ENCODE measurements around the gene CPPED1. TPM values are rescaled to one million over a fixed set of nuclear protein-coding genes. Genes with fewer than 3 reads are reported as not detected.
A peak's percentile ranks its signal among the peaks of the same experiment; 100 is the strongest.

Gene CPPED1
- total RNA-seq, 1 experiment from 2014 or later: 63.2 TPM

GRCh38 chr16:12637002-12637401, 166.7 kb downstream of the CPPED1 start:
- in situ Hi-C loops (cut with HindIII; ENCODE audit: low pct_unique_long_range_greater_than_20kb, low sequenced_read_pairs): no loop called here
- no peak for DNase-seq (ENCODE audit: low read depth)

DNA sequence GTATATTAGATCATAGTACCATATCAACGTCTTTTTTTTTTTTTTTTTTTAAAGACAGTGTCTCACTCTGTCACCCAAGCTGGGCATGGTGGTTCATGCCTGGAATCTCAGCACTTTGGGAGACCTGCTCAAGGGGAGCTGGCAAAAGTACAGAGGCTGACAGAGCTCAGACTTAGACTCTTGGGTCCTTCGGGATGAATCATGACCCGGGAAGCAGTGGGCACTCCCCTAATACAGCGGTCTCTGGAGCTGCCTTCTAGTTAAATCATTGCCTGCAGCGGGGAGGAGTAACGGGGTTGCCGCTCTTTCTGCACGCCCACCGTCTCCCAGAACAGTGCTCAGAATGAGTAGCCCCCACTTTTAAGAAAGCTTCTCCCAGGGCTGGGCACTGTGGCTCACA, 174.4 kb downstream of the CPPED1 start:
- in situ Hi-C loops (cut with HindIII; ENCODE audit: low pct_unique_long_range_greater_than_20kb, low sequenced_read_pairs): no loop called here

DNA sequence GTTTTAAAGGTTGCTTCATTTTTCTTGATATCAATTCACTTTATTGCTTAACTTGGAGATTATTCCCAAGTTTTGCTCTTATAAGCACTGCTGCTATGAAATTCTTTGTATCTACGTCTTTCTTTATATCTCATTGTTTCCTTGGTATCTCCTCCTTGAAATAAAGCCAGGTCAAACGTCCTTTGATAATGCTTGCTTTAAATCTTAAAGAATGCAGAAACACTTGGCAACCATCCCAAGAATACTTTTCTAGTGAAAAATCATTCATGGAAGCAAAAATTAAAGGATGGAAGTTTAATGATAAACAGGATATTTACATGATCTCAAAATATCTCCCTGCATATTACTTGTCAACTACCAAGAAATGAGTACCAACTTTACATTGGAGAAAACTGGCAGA, 175.2 kb downstream of the CPPED1 start:
- in situ Hi-C loops (cut with HindIII; ENCODE audit: low pct_unique_long_range_greater_than_20kb, low sequenced_read_pairs): no loop called here
- DNase-seq (ENCODE audit: low read depth): no peak

More for the DNA sequence above, 174.4 kb downstream of the CPPED1 start:
- DNase-seq (ENCODE audit: low read depth): no peak

- in situ Hi-C loops (cut with HindIII; ENCODE audit: low pct_unique_long_range_greater_than_20kb, low sequenced_read_pairs): no loop called here
- DNase-seq (ENCODE audit: low read depth): no peak
Observed at GRCh38 chr16:12627394-12627793, 176.3 kb downstream of the CPPED1 start.

- no peak for DNase-seq (ENCODE audit: low read depth)
- in situ Hi-C loops (cut with HindIII; ENCODE audit: low pct_unique_long_range_greater_than_20kb, low sequenced_read_pairs): no loop called here
Observed at GRCh38 chr16:12626411-12626810, 177.3 kb downstream of the CPPED1 start.

DNA sequence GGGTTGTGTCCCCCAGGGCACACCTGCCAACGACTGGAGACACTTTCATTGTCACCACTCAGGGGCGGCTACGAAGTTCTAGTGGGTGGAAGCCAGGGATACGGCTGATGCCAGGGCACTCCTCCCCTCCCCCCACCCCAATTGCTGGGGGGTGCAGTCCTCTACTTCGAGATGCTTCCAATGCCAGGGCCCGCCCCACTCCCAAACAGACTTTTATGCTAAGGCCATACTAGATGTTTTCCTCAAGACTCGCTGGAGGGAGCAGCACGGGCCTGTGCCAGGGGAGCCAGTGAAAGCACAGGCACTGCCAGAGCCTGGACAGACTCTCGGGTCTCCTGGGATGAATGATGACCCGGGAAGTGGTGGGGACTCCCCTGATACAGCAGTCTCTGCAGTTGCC, 178.0 kb downstream of the CPPED1 start:
- no peak for DNase-seq (ENCODE audit: low read depth)
- in situ Hi-C loops (cut with HindIII; ENCODE audit: low pct_unique_long_range_greater_than_20kb, low sequenced_read_pairs): no loop called here

DNA sequence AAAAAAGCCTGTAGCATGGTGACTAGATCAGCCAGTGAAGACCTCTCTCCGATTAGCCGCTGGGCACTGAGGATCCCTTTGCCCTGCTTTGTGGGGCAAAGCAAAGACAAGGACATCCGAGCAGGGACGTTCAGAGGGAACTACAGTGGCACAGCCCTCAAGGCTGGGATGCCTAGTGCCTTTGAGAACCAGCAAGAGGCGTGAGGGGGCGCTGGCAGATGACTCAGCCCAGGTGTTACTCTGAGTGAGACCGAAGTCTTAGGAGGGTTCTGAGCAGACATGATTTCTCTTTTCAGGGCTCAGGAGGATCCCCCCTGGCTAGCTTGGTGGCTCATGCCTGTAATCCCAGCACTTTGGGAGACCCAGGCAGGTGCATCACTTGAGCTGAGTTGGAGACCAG, 178.6 kb downstream of the CPPED1 start:
- in situ Hi-C loops (cut with HindIII; ENCODE audit: low pct_unique_long_range_greater_than_20kb, low sequenced_read_pairs): no loop called here
- no peak for DNase-seq (ENCODE audit: low read depth)

- DNase-seq (ENCODE audit: low read depth): no peak
- in situ Hi-C loops (cut with HindIII; ENCODE audit: low pct_unique_long_range_greater_than_20kb, low sequenced_read_pairs): no loop called here
Observed at GRCh38 chr16:12620150-12620549, 183.5 kb downstream of the CPPED1 start.

DNA sequence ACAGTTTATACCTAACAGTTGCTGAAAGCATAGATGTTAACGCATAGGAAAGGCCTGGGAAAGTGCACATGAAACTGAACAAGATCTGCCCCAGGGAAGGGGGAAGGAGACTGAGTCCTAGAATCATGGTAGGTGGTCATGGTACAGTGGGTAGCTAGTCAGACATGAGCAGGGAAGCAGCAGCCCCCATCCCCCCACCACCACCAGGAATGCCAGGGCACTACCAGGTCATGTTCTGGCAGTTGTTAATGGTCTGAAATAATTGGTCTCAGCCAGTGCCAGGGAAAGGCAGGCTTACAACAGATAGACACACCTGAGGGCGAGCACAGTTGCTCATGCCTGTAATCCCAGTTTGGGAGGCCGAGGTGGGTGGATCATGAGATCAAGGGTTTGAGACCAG, 185.2 kb downstream of the CPPED1 start:
- in situ Hi-C loops (cut with HindIII; ENCODE audit: low pct_unique_long_range_greater_than_20kb, low sequenced_read_pairs): no loop called here
- peak; percentile 76 for DNase-seq (ENCODE audit: low read depth)

GRCh38 chr16:12617401-12617819, 186.3 kb downstream of the CPPED1 start:
- DNase-seq (ENCODE audit: low read depth): no peak
- in situ Hi-C loops (cut with HindIII; ENCODE audit: low pct_unique_long_range_greater_than_20kb, low sequenced_read_pairs): no loop called here

- DNase-seq (ENCODE audit: low read depth): no peak
- in situ Hi-C loops (cut with HindIII; ENCODE audit: low pct_unique_long_range_greater_than_20kb, low sequenced_read_pairs): no loop called here
Observed at GRCh38 chr16:12614662-12615278, 188.9 kb downstream of the CPPED1 start.

GRCh38 chr16:12613992-12614661, 189.6 kb downstream of the CPPED1 start:
- no peak for DNase-seq (ENCODE audit: low read depth)
- in situ Hi-C loops (cut with HindIII; ENCODE audit: low pct_unique_long_range_greater_than_20kb, low sequenced_read_pairs): no loop called here

DNA sequence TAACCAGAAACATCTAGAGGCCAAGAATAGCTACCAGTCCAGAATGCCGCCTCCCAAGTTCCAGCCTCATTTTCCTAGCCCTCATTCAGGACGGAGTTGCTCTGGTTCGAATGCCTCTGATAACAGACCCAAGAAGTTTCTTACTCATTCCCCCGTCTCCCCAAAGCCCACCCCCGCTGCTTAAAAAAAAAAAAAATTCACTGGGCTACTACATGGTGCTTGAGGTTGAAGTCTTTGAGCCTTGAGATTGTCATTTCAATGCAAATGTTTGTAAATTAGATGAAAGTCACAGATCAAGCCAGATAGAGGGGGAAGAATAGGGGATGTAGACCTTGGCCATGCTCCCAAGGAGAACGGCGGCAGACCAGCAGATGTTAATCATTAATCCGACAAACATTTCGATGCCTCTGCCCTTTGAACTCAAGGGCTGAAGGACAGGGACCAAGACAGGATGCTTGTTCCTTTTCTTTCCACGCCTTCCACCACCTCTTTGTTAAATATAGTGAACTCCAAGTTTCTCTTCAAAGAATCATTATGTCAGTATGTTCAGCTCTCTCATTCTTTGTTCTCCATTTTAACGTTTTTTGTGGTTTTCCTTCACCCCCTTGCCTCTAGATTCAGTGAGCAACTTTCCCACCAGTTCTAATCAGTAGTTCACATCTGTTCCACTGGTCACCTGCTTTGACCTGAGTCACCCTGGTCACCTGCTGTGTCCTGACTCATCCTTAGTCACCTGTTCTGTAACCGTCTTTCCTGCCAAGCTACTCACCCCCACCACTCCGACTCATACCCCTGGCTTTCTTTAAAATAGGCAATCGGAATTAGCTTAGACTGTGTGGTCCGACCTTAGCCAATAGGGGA, 190.3 kb downstream of the CPPED1 start:
- DNase-seq (ENCODE audit: low read depth): peak; percentile 99
- in situ Hi-C loops (cut with HindIII; ENCODE audit: low pct_unique_long_range_greater_than_20kb, low sequenced_read_pairs): no loop called here

- DNase-seq (ENCODE audit: low read depth): peak; percentile 97
- in situ Hi-C loops (cut with HindIII; ENCODE audit: low pct_unique_long_range_greater_than_20kb, low sequenced_read_pairs): no loop called here
Observed at GRCh38 chr16:12612598-12613101, 191.0 kb downstream of the CPPED1 start.

GRCh38 chr16:12611916-12612597, 191.6 kb downstream of the CPPED1 start:
- in situ Hi-C loops (cut with HindIII; ENCODE audit: low pct_unique_long_range_greater_than_20kb, low sequenced_read_pairs): no loop called here
- DNase-seq (ENCODE audit: low read depth): peak; percentile 54

DNA sequence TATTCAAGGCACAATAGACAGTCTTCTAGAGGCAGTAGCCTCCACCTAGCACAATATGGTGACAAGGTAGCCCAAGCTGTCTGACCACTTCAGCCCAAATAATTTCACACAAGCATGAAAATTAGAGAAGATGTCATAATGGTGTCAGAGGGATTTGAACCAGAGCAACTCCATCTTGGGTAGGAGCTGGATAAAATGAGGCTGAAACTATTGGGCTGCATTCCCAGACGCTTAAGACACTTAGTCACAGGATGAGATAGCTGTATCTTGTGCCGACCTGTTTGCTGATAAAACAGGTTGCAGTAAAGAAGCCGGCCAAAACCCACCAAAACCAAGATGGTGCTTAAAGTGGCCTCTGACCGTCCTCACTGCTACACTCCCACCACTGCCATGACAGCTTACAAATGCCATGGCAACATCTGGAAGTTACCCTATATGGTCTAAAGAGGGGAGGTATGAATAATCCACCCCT, 192.6 kb downstream of the CPPED1 start:
- in situ Hi-C loops (cut with HindIII; ENCODE audit: low pct_unique_long_range_greater_than_20kb, low sequenced_read_pairs): no loop called here
- no peak for DNase-seq (ENCODE audit: low read depth)

GRCh38 chr16:12609937-12610699, 193.6 kb downstream of the CPPED1 start:
- peak; percentile 29 for DNase-seq (ENCODE audit: low read depth)
- in situ Hi-C loops (cut with HindIII; ENCODE audit: low pct_unique_long_range_greater_than_20kb, low sequenced_read_pairs): no loop called here

Data from Caki2 (cell line).